GM18505 (cell line): ENCODE results near the gene VRK2.
"Not testable (repeated sequence)": the region's sequence is repeated elsewhere in the genome, so short reads cannot be mapped to it uniquely, and the experiment has no call there.

Source experiments
- ATAC-seq: cut with Tn5 transposase; IDR thresholded peaks from one replicate; pipeline ENCODE4 v1.9.1; 2021; ENCODE audit not compliant: unreplicated experiment
- POLR2A ChIP-seq: IDR thresholded peaks from 4 replicates; pipeline ENCODE4 v1.6.1; 2011; ENCODE audit warnings: borderline replicate concordance; ENCODE audit not compliant: insufficient read depth, insufficient read length; ENCODE audit errors: extremely low read depth

VRK2 gene

GRCh38 chr2:58137856-58138255 lies 91.2 kb downstream of the VRK2 start:
- no peak for TF ChIP-seq POLR2A
- ATAC-seq = no peak

GRCh38 chr2:58138396-58139030 lies 91.9 kb downstream of the VRK2 start:
- TF ChIP-seq POLR2A = no peak
- ATAC-seq = no peak

GRCh38 chr2:58140508-58141072 lies 94.0 kb downstream of the VRK2 start:
- TF ChIP-seq POLR2A = no peak

GRCh38 chr2:58145769-58146168 lies 99.2 kb downstream of the VRK2 start:
- ATAC-seq = not testable (repeated sequence)

More at GRCh38 chr2:58140508-58141072, 94.0 kb downstream of the VRK2 start:
- ATAC-seq = no peak

- no peak for ATAC-seq
- no peak for TF ChIP-seq POLR2A
Observed at GRCh38 chr2:58146707-58147106, 100.1 kb downstream of the VRK2 start.

- TF ChIP-seq POLR2A = no peak
- no peak for ATAC-seq
Observed at GRCh38 chr2:58155160-58155778, 108.7 kb downstream of the VRK2 start.

- TF ChIP-seq POLR2A = no peak
- ATAC-seq = no peak
Observed at GRCh38 chr2:58156780-58157179, 110.2 kb downstream of the VRK2 start.

- no peak for TF ChIP-seq POLR2A
- ATAC-seq = no peak
Observed at GRCh38 chr2:58157754-58158153, 111.1 kb downstream of the VRK2 start.

- ATAC-seq = no peak
- no peak for TF ChIP-seq POLR2A
Observed at GRCh38 chr2:58158481-58158880, 111.9 kb downstream of the VRK2 start.

- ATAC-seq = no peak
Observed at GRCh38 chr2:58163913-58164312, 117.3 kb downstream of the VRK2 start.

GRCh38 chr2:58168130-58168529 lies 121.5 kb downstream of the VRK2 start:
- ATAC-seq = not testable (repeated sequence)

More at GRCh38 chr2:58163913-58164312, 117.3 kb downstream of the VRK2 start:
- TF ChIP-seq POLR2A = no peak

GRCh38 chr2:58169845-58170244 lies 123.2 kb downstream of the VRK2 start:
- not testable (repeated sequence) for ATAC-seq

- not testable (repeated sequence) for ATAC-seq
Observed at GRCh38 chr2:58170334-58170933, 123.8 kb downstream of the VRK2 start.

GRCh38 chr2:58171831-58172230 lies 125.2 kb downstream of the VRK2 start:
- not testable (repeated sequence) for ATAC-seq

- ATAC-seq = not testable (repeated sequence)
Observed at GRCh38 chr2:58177187-58177586, 130.6 kb downstream of the VRK2 start.

- ATAC-seq = not testable (repeated sequence)
Observed at GRCh38 chr2:58180175-58180574, 133.6 kb downstream of the VRK2 start.
